Psoas muscle (tissue), 8 donors: ENCODE data around the gene FBRSL1. TPM values are rescaled to one million over a fixed set of nuclear protein-coding genes. Genes with fewer than 3 reads are reported as not detected.

Experiments used
- ATAC-seq, 4 donors: fragments of 200-7000 bp; cut with Tn5 transposase; one replicate each; pipeline ENCODE4 v1.9.1; 2020; ENCODE audit warnings: moderate library complexity in 3 of 4, mild to moderate bottlenecking in 2 of 4
- DNase-seq, 2 donors: peaks; one replicate each; pipeline ENCODE4 v3.0.0-alpha.2; 2020
- H3K27ac ChIP-seq: fragments of 200-600 bp; one replicate; pipeline ENCODE4 v1.8.0; 2022
- H3K27me3 ChIP-seq, 3 donors: fragments of 200-600 bp in 1 of 3; one replicate each; pipeline versions ENCODE4 v1.6.1 to v1.8.0; 2013 to 2022; ENCODE audit warnings: low read length in 2 of 3, mild to moderate bottlenecking in 2 of 3, moderate library complexity in 1 of 3; ENCODE audit not compliant: insufficient read depth in 3 of 3
- H3K36me3 ChIP-seq, 2 donors: fragments of 200-600 bp in 1 of 2; one replicate each; pipeline versions ENCODE4 v1.6.1 to v1.8.0; 2013 to 2022; ENCODE audit warnings: low read depth in 1 of 2, mild to moderate bottlenecking in 1 of 2, moderate library complexity in 1 of 2; ENCODE audit not compliant: insufficient read depth in 1 of 2
- H3K4me1 ChIP-seq: fragments of 200-600 bp; one replicate; pipeline ENCODE4 v1.8.0; 2022
- H3K4me3 ChIP-seq: fragments of 200-600 bp; one replicate; pipeline ENCODE4 v1.8.0; 2022; ENCODE audit warnings: mild to moderate bottlenecking
- H3K9me3 ChIP-seq: fragments of 200-600 bp; one replicate; pipeline ENCODE4 v1.8.0; 2022
- WGBS, 3 donors: extraction: QIAGEN DNeasy Blood & Tissue Kit; methylation state at CpG; one replicate each; pipeline versions ENCODE4 v1.1.6 to v1.1.7; 2013; 5-methylcytosine and 5-hydroxymethylcytosine counted together
- intact Hi-C, 2 donors: fragments of 100-400 bp; cut with DNase I; formaldehyde crosslinking; loops; one replicate each; pipeline versions ENCODE4 v1.11.0 to v1.14.2; 2022
- polyA plus RNA-seq, 3 donors: library from polyadenylated mRNA; stranded (reverse); fragments of 200-250 nt; gene quantifications; one replicate each; pipeline ENCODE4 v1.2.3, GENCODE V29; 2013
- total RNA-seq, 4 donors: library from RNA; stranded (reverse); fragmentation: NEBNext Ultra II Directional in 2 of 4; extraction: Animal tissue kit (Norgen Biotek cat#: 25700) in 2 of 4; gene quantifications; one replicate each; pipeline versions ENCODE4 v1.2.1 to v1.2.4, GENCODE V29; 2021 to 2023
- TF ChIP-seq, protein P1 (sequence below): fragments of 200-600 bp; IDR thresholded peaks from one replicate; pipeline ENCODE4 v1.8.0; 2022; ENCODE audit warnings: antibody characterized with exemption
- donor health status: healthy with polysubstance abuse.
- donor health status: DM: no; HTN: no; CAD: no; lungs with moderate emphysema.
- donor health status: Bipolar disorder and iron deficiency.
- donor health status: healthy.
- donor health status: DM: yes; HTN: yes; CAD: no.
- donor health status: DM: no; HTN: no; CAD: no.
- donor health status: DM: no; HTN: no; CAD: no.
- donor health status: DM: yes; HTN: yes; CAD: no.

FBRSL1 gene
- total and polyA plus RNA-seq, 7 donors = 23.0 to 54.5 (median 40.1) TPM

GRCh38 chr12:132517740-132518100, 27.8 kb downstream of the FBRSL1 start:
- H3K9me3 ChIP-seq = no peaks in the 10 kb centered on the region
- WGBS, 3 donors = 75 to 78% (median 77%) methylated on average over 10 of the region's 10 CpGs
- no peaks in the 10 kb centered on the region for H3K4me1 ChIP-seq
- ATAC-seq (no peak), DNase-seq (no peak)
- TF ChIP-seq, protein P1, sequence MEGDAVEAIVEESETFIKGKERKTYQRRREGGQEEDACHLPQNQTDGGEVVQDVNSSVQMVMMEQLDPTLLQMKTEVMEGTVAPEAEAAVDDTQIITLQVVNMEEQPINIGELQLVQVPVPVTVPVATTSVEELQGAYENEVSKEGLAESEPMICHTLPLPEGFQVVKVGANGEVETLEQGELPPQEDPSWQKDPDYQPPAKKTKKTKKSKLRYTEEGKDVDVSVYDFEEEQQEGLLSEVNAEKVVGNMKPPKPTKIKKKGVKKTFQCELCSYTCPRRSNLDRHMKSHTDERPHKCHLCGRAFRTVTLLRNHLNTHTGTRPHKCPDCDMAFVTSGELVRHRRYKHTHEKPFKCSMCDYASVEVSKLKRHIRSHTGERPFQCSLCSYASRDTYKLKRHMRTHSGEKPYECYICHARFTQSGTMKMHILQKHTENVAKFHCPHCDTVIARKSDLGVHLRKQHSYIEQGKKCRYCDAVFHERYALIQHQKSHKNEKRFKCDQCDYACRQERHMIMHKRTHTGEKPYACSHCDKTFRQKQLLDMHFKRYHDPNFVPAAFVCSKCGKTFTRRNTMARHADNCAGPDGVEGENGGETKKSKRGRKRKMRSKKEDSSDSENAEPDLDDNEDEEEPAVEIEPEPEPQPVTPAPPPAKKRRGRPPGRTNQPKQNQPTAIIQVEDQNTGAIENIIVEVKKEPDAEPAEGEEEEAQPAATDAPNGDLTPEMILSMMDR = no peak
- H3K27me3 ChIP-seq = no peaks in the 10 kb centered on the region
- H3K36me3 ChIP-seq = peaks cover 0 to 4% of the 10 kb centered on the region in 2 donors
- H3K27ac ChIP-seq = no peak overlapping the region
- intact Hi-C loops = no loop called here
- no peak overlapping the region for H3K4me3 ChIP-seq

DNA sequence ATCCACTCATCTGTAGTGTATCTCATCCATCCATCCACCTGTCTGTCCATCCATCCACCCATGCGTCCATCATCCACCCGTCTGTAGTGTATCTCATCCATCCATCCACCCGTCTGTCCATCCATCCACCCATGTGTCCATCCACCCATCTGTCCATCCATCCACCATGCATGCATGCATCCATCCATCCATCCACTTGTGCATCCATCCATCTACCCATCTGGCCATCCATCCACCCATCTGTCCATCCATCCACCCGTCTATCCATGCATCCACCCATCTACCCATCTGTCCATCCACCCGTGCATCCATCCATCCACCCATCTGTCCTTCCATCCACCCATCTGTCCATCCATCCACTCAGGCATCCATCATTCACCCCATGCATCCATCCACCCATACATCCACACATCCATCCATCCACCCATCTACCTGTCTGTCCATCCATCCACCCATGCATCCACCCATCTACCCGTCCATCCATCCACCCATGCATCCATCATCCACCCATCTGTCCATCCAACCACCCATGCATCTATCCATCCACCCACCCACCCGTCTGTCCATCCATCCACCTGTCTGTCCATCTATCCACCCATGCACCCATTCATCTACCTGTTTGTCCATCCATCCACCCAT, 28.5 kb downstream of the FBRSL1 start:
- no peaks in the 10 kb centered on the region for H3K4me1 ChIP-seq
- DNase-seq = no peak
- peaks cover 0 to 4% of the 10 kb centered on the region in 2 donors for H3K36me3 ChIP-seq
- intact Hi-C loops = no loop called here
- no peak overlapping the region for H3K27ac ChIP-seq
- TF ChIP-seq, protein P1 = no peak
- 98 to 99% (median 98%) methylated on average over 7 of the region's 7 CpGs for whole genome bisulfite sequencing, 3 donors
- no peak for ATAC-seq
- no peaks in the 10 kb centered on the region for H3K9me3 ChIP-seq
- no peak overlapping the region for H3K4me3 ChIP-seq
- no peaks in the 10 kb centered on the region for H3K27me3 ChIP-seq

- intact Hi-C loops = loop anchor here in 1 of 2 donors (2.0 to 10.0 kb wide), 2 partner anchors 106 to 366 kb away; no protein-coding TSS in a partner anchor
- 50 to 67% (median 66%) methylated on average over 17 of the region's 17 CpGs for WGBS, 3 donors
- Histone ChIP-seq H3K9me3 (no peaks in the 10 kb centered on the region), H3K36me3 (peaks cover 0 to under 1% of the 10 kb centered on the region in 2 donors), H3K4me1 (peaks cover 4% of the 10 kb centered on the region), H3K27ac (no peak overlapping the region), H3K27me3 (no peaks in the 10 kb centered on the region), H3K4me3 (no peak overlapping the region)
- no peak for ATAC-seq
- TF ChIP-seq, protein P1 = no peak
- no peak for DNase-seq
Observed at GRCh38 chr12:132520421-132521199, 30.7 kb downstream of the FBRSL1 start.

GRCh38 chr12:132521200-132521580, 31.2 kb downstream of the FBRSL1 start:
- Histone ChIP-seq H3K4me1 (peaks cover 4% of the 10 kb centered on the region), H3K36me3 (peaks cover 0 to 5% of the 10 kb centered on the region in 2 donors), H3K9me3 (no peaks in the 10 kb centered on the region), H3K27me3 (no peaks in the 10 kb centered on the region), H3K27ac (no peak overlapping the region), H3K4me3 (no peak overlapping the region)
- WGBS, 3 donors = 87 to 92% (median 89%) methylated on average over 15 of the region's 15 CpGs
- no peak for DNase-seq
- ATAC-seq = no peak
- TF ChIP-seq, protein P1 = no peak
- intact Hi-C loops = loop anchor here in 1 of 2 donors (2.0 to 10.0 kb wide), 2 partner anchors 106 to 366 kb away; no protein-coding TSS in a partner anchor
